H54 (cell line): ENCODE results near the gene NKAIN1.

Experiments used
- DNase-seq: peaks from one replicate; pipeline ENCODE4 v3.0.0; 2011; ENCODE audit warnings: low spot score, mixed read lengths; ENCODE audit not compliant: insufficient read length
- FAIRE-seq: peaks from 3 replicates; lab custom pipeline; 2011; peaks lifted over from hg19 to GRCh38; lab: Jason Lieb, UNC
- POLR2A ChIP-seq: IDR thresholded peaks from 2 replicates; pipeline ENCODE4 v1.6.1; 2011; ENCODE audit warnings: low read depth, mild to moderate bottlenecking, low read length

Gene NKAIN1

DNA sequence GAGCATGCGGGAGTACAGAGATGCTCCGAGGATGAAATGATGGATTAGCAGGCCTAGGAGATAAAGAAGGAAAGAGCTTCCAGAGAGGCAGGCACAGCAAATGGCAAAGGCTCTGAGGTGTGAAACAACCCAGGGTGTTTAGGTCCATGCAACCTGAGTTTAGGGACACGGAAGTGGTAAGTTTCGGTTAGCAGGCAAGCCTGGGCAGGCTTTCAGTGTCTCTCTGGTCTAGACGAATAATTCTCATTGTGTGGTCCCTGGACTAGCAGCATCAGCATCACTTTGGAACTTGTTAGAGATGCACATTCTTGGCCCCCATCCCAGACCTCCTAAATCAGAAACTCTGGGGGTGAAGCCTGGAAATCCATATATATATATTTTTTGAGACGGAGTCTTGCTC lies 18.6 kb downstream of the NKAIN1 start:
- FAIRE-seq (no peak), DNase-seq (no peak)
- TF ChIP-seq POLR2A: no peak

DNA sequence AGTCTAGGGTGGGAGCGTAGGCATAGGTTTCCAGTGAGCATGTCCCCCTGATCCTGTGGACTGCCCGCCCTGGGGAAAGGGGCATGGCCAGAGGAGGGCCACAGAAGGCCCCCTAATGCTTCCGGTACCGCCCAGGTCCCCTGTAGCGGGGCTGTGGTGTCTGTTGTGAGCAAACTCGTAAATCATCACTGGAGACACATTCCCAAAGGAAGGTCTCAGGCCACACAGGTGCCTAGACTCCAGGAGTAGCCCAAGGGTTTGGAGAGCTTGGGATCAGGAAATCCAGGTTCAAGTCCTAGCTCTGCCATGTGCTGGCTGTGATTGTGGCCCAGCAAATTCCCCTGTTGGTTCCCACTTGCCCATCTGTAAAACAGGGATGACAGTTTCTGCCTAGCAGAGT lies 20.2 kb downstream of the NKAIN1 start:
- DNase-seq: no peak
- FAIRE-seq: no peak
- TF ChIP-seq POLR2A: no peak

DNA sequence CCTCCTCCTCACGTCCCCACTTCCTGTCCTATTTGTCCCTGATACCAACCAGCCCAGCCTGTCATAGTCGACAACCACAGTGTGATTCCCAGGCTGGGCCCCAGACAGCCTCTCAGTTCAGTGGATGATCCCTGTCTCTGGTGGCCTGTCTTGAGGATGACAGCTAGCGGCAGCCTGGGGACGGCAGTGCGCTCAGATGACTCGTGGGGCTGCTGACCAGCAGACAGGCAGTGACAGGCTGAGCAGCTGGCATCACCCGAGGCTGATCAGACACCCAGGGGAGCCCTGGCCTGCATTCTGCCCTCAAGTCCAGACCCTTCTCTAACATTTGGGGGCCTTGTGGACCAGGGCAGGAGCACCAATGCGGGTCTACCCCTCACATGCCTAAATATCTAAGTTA lies 21.0 kb downstream of the NKAIN1 start:
- TF ChIP-seq POLR2A: no peak
- FAIRE-seq (no peak), DNase-seq (no peak)

DNA sequence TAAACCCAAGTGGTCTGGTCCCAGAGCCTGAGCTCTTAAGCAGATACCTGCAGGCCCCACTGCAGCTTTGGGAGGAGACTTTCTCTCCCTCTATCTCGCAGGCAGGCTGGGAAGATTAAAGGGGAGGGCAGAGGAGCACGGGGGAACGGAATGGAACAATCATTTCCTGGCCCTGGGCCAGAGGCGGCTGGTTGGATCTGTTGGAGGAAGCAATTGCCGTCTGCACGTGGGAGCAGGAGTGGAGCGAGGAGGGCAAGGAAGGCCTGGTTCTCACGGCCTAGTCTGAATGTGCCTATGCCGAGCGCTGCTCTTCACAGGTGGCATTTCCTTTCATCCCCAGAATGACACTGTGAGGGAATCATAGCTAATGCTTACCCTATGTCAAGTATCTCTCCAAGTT lies 23.7 kb downstream of the NKAIN1 start:
- FAIRE-seq: no peak
- no peak for DNase-seq

DNA sequence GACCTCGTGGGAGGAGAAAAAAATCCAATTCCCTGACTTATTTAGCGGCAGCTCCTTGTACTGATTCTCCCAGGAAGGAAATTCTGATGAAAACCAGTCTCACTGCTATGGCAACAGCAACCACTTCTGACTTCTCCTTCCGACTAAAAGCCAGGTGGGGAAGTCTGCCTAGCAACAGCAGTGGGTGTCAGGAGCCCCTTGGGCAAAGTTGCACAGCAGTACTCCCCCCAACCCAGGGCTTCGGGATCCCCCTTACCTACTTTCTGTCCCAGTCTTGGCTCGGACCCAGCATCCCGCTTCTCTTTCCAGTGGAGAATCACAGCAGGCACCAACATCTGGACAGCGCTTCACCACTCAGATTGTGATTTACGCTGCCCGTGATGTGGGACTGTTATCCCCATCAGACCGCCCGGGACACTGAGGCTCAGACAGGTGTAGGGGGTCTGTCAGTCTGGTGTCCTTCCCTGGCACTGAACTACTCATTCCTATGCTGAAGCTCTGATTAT lies 24.6 kb downstream of the NKAIN1 start:
- no peak for TF ChIP-seq POLR2A
- DNase-seq (no peak), FAIRE-seq (no peak)

More for the DNA sequence above, 23.7 kb downstream of the NKAIN1 start:
- no peak for TF ChIP-seq POLR2A

DNA sequence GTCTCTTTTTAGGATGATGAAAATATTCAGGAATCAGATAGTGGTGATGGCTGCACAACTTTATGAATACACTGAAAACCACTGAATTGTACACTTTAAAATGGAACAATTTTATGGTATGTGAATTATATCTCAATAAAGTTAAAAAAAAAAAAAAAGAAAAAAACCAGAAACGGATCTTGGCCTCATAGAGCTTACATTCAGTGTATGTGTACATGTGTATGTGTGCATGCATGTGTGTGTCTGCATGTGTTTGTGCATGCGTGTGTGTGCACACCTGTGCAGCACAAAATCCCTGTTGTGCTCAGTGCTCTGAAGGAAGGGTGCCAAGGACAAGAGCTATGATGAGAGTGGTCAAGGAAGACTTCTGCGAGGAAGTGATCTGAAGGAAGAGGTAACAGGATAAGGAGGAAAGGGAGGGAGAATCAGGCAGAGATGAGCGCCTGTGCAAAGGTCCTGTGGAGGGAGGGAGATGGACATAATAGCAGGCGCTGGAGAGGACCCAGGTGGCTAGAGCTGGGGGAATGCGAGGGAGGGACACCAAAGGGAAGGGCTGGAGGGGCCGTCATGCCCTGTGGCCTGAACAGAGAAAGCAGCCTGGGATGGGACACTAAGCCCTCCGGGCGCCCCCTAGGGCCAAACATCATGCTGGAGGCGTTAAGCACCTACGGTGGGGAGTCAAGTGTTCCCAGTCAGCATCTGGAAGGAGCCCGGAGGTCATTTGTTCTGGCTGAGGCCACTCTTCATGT lies 25.2 kb downstream of the NKAIN1 start:
- TF ChIP-seq POLR2A: no peak
- FAIRE-seq (no peak), DNase-seq (no peak)

DNA sequence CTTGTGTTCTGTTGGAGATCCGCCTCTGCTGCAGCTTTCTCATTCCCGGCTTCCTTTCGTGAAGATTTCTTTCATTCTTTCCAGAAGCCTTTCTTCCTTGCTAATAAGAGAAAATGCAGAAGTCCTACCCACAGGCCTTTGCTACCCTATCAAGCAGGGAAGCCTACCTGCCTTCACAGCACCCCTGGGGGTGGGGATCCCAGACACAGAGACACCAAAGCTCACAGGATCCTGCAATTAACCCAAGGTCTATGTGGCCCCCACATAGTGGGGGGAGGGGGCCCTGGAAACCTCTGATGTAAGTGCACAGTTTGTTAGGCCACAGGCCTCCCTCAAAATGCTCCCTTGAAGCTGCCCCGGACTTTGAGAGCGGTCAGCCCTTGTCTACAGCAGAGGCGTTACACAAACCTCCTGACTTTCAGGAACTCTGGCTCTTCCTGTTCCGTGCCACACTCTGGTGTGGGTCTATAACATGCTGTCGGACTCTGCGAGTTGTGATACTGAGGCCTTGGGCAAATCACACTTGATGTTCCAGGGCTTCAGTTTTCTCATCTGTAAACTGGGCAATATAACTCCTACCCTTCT lies 31.2 kb downstream of the NKAIN1 start:
- DNase-seq (no peak), FAIRE-seq (no peak)
- no peak for TF ChIP-seq POLR2A

DNA sequence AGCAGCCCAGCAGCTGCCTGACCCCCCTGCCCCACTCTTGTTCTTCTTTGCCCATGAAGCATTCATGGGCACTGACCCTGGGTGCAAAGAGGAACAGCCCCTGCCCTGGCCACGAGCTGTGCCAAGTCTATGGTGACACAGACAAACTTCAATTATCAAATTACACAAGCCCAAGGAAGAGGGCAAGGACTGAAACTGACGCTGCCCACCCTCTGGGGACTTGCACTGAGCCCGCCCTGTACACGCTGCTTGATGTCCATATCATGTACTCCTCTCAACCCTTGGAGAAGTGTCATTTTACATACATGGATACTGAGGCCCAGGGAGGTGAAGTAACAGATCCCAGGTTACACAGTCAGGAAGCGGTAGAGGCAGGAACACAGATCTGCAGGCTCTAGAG lies 32.1 kb downstream of the NKAIN1 start:
- no peak for FAIRE-seq
- no peak for DNase-seq
- TF ChIP-seq POLR2A: no peak

DNA sequence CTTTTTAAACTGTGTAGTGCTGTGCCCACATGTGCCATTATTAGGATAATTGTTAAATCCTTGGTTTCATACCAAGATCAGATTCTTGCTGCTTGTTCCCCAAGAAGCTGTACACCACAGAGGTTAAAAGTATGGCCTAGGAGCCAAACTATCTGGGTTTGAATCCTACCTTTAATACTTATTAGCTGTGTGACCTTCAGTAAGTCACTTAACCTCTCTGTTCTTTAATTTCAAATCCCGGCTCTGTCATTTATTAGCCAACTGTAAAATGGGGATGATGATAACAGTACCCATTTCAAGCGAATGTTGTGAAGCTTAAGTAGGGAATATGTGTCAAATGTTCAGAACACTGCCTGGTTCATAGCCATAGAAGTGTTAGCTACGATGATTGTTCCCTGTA lies 32.6 kb downstream of the NKAIN1 start:
- TF ChIP-seq POLR2A: no peak

DNA sequence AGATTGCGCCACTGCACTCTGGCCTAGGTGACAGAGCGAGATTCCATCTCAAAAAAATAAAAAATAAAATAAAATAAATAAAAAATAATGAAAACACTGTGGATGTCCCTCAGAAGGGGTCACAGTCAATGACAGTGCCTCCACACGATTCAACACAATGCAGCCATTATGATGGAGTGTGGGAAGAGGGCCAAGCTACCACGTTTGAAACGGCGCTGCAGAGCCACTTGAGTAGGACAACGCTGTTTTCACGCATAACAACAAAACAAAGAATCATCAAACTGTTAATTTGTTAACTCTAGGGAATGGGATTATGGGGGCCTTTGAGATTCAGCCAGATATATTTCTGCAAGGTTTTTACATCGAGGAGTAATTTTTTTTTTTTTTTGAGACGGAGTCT lies 36.5 kb downstream of the NKAIN1 start:
- no peak for TF ChIP-seq POLR2A
- no peak for FAIRE-seq
- no peak for DNase-seq

More for the DNA sequence above, 32.6 kb downstream of the NKAIN1 start:
- DNase-seq (no peak), FAIRE-seq (no peak)

DNA sequence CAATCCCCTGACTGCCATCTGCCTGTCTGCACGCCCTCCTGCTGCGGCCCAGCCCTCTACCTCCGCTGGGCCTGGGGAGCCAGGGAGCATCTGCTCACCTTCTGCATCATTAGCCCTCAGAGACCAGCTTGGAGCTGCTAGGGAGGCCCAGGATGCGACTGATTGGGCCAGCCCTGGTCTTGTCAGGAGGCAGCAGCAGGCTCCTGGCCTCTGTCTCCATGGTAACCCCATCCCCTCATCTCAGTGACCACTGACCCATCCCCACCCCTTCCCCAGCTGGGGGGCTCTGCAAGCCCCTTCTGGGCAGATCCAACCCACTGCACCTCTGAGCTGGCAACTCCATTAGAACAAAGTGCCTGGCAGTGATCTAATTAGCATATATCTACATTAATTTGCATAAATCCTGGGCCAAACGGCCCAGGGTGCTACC lies 37.7 kb downstream of the NKAIN1 start:
- FAIRE-seq: no peak
- no peak for DNase-seq
- TF ChIP-seq POLR2A: no peak

DNA sequence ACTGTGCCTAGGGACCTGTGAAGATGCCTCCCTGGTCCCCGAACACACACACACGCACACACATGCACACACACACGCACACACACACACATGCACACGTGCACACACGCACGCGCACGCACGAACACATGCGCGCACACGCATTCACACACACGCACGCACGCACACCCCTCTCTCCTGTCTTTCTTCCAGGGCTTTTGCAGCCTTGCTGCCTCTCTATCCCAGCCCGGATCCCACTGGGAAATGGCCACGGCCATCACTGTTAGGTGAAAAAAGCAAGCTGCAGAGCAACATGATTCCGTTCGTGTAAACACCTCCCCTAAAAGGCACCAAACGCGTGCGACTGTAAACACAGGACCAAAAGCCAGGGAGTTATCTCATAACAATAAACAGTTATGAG lies 39.7 kb downstream of the NKAIN1 start:
- DNase-seq: no peak
- no peak for FAIRE-seq
- TF ChIP-seq POLR2A: no peak

DNA sequence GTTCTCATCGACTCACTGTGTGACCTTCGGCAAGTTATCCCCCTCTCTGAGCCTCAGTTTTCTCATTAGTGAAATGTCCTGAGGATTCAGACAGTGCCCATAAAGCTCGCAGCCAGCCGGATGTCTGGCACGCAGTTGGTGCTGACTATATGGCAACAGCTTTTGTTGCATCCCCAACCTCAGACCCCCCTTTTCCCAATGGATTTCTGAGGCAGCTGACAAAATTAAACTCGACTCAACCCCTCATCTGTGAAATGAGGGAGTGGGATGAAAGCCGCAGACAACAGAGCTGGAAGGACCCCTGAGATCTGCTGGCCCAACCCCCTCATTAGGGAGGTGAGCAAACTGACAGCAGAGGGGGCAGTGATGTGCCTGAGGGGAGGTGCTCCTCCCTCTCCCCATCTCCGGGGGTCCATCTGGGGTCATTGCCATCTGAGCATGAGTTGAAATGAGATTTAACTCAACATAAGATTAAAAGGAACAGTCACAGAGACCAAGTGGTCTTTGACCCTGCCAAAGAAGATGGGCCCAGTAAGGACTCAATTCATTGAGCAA lies 40.4 kb downstream of the NKAIN1 start:
- TF ChIP-seq POLR2A: no peak
- DNase-seq (no peak), FAIRE-seq (no peak)

DNA sequence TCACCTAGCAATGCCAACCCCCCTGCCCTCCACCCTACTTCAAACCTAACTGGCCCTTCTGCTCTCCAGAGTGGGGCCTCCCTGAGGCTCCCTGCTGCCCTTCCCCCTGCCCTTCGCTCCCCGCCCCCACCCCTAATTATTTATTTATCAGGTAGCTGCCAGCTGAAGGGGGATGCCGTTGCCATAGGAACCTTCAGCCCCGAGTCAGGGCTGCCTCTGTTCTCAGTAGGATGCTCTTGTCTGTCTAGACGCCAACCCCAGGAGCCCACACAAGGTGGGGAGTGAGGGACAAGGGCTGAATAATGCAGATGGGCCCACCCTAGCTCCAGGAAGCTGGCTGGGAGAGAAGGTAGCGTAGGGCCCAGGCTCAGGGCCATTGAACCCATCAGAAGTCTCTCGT lies 41.1 kb downstream of the NKAIN1 start:
- no peak for FAIRE-seq
- TF ChIP-seq POLR2A: no peak
- DNase-seq: no peak
